T47D (cell line): Measurements from ENCODE around the gene TOP1.
A peak's percentile ranks its signal among the peaks of the same experiment; 100 is the strongest.

Experiments used
- DNase-seq, 2 experiments: peaks; one replicate each; pipeline versions ENCODE4 v3.0.0 to v3.0.0-alpha.2; 2011 to 2012; ENCODE audit warnings: low read depth in 1 of 2, low spot score in 1 of 2
- JUND ChIP-seq: IDR thresholded peaks from 2 replicates; pipeline ENCODE4 v1.6.1; 2012; ENCODE audit warnings: low read depth
- in situ Hi-C: cut with HindIII; loops from 2 replicates; pipeline ENCODE4 v1.10.0; 2016; ENCODE audit warnings: low sequenced_read_pairs, low pct_unique_long_range_greater_than_20kb

TOP1 gene

DNA sequence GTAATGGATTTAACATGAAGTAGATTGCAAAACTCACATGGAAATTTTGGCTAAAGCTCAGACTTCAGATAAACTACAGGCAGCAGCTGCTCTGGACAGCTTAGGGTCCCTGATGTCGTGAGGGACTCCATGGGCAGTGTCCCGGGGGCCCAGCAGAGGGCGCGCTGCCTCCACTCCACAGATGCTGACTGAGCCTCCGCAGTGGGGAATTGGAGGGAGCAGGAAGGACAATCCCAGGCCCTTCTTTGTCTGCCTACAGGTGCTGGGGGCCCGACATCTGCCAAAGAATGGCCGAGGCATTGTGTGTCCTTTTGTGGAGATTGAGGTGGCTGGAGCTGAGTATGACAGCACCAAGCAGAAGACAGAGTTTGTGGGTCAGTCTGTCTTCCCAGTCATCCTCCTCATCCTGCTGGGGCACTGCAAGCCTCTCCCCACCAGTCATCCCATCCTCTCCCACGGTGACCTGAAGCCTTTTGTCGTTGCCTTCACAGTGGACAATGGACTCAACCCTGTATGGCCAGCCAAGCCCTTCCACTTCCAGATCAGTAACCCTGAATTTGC lies 144.6 kb downstream of the TOP1 start:
- no peak for TF ChIP-seq JUND
- in situ Hi-C loops: no loop called here
- DNase-seq: peak; percentile 78 to 83

- no peak for DNase-seq
- in situ Hi-C loops: no loop called here
- TF ChIP-seq JUND: no peak
Measured at GRCh38 chr20:41173791-41174341, 145.2 kb downstream of the TOP1 start.
